Iris pigment epithelial cell (primary cell): Measurements from ENCODE around the gene SH3BP5L.
"Not testable (repeated sequence)": the region's sequence is repeated elsewhere in the genome, so short reads cannot be mapped to it uniquely, and the experiment has no call there.

Experiments
- DNase-seq: peaks from one replicate; pipeline ENCODE4 v3.0.0-alpha.2; 2011; ENCODE audit warnings: low read depth

The SH3BP5L gene

DNA sequence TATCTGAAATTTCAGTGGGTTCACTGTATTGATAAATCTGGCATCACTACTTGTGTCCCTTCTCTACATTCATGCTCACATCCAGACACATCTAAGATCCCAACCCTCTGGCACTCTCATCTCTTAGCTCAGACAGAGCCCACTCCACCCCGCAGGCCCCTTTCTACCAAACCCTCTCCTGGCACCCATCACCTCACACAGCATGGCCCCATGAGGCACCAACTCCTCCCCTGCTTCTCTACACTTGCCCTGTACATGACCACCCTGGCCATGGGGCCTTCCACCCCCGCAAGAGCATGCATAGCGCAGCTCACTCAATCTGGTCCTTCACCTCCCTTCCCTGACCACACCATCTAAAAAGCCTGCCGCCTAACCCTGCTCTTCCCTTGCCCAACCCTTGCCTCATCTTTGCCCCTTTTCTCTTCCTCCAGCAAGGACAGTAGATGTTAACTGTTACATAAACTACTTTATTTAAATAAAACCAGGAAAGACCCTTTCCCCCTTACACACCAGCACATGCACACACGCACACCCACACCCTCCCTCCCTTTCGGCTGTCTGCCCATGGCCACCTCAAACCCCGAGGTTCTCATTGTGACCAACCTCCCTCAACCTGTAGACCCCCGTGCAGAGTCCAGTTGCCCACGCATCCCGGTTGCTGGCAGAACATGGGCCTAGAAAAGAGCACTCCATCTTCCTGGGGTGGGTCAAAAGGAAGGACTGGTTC is 15.6 kb downstream of the SH3BP5L start:
- no peak for DNase-seq

DNA sequence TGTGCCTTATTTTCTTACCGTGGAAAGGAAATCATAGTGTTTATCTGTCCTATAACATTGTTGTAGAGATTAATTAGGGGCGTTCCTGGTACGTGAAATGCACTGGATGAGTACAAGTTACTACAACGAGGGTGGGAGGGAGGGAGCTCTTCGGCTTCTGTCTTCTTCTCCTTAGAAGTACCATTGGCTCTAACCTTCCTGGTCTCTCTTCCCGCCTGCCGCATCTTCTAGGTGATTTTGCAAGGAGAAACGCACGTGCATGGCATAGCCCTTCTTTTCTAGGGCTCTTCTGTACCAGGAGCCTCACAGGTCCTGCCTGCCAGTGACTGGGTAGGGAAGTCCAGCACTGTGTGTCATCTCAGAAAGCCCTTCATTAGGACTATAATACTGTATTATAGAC is 16.8 kb downstream of the SH3BP5L start:
- no peak for DNase-seq

DNA sequence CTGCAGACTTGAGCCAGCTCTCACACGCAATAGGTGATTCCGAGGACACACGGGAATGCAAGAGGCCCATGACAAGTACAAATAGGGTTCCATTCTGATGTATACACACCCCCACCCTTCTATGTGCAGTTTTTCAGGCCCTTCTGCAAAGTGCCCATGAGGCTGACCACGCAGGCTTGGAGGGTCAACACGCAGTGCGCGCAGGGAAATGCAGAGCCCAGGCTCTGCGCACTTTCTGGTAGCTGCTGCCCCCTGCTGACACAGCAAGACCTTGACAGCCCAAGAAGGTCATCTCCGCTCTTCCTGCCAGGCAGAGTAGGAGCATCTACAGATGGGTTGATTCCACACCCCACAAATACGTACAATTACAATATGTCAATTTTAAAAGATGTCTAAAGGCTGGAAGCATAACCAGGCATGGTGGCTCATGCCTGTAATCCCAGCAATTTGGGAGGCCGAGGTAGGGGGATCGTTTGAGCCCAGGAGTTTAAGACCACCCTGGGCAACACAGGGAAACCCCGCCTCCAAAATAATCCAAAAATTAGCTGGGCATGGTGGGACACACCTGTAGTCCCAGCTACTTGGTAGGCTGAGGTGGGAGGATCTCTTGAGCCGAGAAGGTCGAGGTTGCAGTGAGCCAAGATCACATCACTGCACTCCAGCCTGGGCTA is 18.5 kb downstream of the SH3BP5L start:
- peak; percentile 34 for DNase-seq

DNA sequence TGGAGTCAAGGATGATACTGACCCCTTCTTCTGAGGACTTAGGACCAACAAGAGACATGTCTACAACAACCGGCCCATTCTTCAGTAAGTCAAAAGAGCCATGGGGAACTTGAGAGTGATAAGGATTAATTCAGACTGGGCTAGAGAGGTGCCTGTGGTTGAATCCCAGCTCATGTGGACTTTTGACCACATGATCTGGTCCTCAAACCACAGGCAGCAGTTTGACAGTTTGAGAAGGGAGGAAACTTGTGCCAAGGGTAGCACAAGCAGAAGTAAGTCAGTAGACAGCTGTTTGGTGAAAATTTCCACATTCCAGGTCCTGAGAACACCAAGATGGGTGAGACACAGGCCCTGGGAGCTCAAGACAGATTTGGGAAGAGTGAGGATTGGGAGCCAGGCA is 19.8 kb downstream of the SH3BP5L start:
- no peak for DNase-seq

DNA sequence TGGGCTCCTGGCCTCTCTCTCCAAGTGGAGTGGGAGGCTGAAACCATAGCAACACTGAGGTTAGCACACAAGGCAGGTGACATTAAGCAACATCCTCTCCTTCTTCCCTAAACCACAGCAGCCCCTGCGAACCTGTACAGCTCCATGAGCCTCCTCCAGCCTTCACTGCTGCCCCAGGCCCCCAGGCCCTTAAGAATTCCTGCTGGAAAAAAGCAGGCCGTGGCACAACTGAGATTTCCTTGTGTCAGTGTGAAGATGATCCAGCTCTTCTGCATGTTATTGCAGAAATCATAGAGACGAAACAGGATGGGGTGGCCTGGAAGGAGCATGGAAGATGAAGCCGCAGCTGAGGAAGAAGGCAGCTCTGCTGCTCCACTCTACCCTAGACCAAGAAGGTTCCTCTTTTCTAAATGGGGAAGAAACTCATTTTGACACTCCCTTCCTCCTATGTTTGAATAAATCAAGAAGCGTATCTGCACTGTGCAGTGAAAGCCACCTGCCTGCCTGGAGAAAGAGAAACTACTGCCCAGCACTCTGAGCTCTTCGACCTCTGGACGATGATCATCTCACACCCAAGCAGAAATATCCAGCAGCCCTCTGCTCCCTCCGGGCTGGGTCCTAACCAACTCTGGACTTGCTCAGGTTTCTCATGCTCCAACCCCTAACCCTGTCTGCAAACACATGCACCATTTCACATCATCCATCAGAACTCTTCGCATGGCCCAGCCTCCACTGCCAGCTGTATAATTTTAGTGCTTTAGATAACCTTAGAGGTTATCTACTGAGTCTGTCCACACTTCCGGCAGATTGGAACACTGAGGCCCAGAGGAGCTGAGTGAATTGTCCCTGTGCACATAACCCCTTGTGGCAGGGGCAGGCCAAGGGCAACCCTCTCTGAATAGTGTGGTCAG is 20.7 kb downstream of the SH3BP5L start:
- no peak for DNase-seq

DNA sequence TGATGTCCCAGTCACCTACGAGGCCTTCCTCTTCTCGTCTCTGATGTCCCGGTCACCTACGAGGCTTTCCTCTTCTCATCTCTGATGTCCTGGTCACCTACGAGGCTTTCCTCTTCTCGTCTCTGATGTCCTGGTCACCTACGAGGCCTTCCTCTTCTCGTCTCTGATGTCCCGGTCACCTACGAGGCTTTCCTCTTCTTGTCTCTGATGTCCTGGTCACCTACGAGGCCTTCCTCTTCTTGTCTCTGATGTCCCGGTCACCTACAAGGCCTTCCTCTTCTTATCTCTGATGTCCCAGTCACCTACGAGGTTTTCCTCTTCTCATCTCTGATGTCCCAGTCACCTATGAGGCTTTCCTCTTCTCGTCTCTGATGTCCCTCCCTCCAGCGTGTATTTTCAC is 22.2 kb downstream of the SH3BP5L start:
- not testable (repeated sequence) for DNase-seq

DNA sequence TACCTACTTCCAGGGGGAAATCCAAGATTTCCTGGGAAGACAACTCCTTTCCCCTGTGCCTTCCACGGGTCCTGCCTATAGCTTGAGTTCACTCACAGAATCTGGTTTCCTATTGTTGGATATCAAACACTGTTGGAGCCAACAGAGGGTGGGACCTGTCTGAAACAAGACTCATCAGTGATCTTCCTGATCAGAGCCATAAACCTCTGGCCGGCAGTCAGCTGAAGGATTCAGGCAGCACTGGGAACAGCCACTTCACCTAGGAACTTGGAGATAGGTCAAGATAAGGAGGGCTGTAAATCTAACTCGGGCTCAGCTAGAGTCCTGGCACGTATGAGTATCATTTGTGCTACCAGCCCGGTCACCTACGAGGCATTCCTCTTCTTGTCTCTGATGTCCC is 23.3 kb downstream of the SH3BP5L start:
- no peak for DNase-seq

DNA sequence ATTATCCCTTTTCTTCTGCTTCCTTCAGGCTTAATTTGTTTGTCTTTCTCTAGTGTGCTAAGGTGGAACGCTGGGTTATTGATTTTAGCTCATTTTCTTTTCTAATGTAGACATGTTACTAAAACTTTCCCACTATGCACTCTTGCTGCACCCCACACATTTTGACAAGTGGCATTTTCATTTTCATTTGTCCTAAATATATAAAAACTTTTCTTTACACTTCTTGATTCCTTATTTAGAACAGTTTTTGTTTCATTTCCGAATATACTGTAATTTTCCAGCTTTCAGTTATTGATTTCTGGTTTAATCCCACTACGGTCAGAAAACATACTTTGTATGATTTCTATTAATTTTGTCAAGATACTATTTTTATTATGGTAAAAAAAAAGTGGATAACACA is 25.3 kb downstream of the SH3BP5L start:
- DNase-seq = no peak

DNA sequence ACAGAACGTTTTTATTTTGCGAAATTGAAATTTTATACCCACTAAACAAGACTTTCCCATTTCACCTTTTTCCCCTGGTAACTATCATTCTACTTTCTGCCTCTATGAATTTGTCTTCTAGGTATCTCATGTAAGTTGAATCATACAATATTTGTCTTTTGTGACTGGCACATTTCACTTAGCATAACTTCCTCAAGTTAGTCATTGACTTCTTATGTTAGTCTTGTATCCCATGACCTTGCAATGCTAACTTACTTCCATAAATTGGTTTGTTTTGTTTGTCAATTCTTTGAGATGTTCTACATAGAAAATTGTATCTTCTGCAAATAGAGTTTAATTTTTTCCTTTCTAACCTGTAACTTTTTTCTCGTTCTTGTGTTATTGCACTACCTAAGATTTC is 26.9 kb downstream of the SH3BP5L start:
- DNase-seq = no peak

DNA sequence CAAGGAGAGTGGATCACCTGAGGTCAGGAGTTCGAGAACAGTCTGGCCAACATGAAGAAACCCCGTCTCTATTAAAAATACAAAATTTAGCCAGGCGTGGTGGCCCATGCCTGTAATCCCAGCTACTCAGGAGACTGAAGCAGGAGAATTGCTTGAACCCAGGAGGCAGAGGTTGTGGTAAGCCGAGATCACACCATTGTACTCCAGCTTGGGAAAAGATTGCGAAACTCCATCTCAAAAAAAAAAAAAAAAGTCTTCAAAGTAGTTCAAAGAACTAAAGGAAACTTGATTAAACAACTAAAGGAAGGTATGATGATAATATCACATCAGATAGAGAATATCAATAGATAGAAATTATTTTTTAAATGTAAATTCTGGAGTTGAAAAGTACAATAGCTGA is 31.1 kb downstream of the SH3BP5L start:
- DNase-seq = not testable (repeated sequence)

DNA sequence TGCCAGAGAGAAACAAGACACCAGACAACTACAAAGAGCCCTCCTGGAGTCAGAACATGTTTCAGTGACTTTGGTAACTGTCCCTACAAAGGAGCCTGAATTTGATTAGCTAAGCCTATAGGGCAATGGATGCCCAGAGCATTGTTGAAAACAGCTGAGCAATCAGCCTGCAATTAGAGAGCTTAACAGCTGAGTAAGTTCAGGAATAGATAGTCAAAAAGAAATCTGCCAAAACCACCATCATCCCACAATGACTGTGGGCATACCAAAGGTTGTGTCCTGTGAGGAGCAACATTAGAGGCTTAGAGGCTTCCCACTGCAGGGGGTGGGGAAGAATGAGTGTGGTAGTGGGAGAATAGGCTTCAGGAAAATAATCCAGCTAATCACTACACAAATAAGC is 32.1 kb downstream of the SH3BP5L start:
- no peak for DNase-seq

DNA sequence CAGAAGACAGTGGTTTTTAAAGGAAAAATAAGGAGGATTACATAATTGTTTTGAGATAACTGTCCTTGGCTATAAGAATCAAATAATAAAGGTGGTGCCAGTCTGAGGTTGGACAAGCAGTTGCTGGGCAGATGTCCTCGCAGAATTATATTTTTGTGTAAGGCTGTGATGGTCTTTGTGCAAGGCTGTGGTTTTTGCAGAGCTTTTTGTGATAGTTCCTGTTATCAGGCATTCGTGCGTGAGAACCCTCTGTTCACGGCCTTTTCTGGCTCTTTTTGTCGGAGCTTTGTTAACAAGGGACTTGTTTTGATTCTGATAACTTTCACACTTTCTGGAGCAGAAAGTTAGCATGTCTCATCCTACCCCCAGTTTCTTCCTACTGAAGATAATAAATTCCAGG is 33.4 kb downstream of the SH3BP5L start:
- no peak for DNase-seq

DNA sequence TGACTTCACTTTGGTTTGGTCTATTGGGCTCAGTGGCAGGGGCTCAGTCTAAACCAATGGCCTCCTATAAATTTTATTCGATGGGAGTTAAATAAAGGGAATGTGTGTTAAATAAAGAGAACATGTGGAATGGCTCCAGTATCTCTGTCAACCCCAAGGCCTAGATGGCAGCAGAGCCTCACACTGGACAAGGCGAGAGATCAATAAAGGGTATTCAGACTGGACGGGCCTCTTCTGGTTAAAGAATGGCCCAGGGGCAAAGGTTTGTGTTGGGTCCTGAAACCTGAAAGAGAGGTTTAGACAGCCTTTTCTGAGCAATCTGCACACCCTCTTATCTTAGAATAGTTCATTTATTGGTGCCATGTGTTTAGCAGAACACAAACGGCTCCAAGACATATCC is 34.7 kb downstream of the SH3BP5L start:
- DNase-seq = no peak

DNA sequence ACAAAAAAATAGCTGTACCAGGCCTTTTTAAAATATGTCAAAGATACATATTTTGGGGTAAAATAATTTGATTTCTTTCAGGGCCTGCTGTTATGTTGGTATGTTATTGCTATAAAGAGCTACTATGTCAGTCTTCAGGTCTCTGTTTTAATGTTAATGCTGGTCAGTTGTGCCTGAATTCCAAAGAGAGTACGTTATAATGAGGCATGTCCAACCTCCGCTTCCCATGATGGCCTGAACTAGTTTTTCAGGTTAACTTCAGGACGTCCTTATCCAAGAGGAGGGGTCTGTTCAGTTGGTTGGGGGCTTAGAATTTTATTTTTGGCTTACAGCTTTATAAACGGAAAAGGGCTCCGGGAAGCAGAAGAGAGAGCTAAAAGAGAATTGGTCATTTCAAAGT is 35.3 kb downstream of the SH3BP5L start:
- DNase-seq = no peak

DNA sequence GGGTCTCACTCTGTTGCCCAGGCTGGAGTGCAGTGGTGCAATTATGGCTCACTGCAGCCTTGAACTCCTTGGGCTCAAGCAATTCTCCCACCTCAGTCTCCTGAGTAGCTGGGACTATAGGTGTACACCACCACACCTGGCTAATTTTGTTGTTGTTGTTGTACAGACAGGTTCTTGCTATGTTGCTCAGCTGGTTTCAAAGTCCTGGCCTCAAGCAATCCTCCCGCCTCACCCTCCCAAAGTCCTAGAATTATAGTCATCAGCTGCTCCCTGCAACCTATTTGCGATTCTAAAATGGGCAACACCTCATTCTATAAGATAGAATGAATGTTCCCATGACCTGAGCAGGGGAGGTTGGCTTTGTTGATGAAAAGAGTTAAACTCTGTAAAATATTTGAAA is 36.4 kb downstream of the SH3BP5L start:
- DNase-seq = not testable (repeated sequence)

DNA sequence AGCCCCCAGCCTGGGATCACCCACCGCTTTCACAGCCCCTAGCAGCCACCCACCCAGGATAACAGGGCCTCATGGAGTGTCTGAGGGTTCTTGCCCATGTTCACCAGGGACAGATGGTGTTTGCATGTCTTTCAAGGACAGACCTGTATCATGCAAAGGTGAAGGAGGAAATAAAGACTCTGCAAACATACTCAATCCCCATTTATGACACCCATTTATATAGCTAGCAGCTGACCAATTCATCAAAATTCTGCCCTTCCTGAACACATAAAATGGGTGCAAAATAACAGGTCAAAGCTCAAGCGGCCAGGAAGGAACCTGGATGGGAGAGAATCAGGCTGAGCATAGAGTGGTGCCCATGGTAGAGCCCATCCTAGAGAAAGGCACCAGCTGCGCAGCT is 37.4 kb downstream of the SH3BP5L start:
- DNase-seq = no peak

DNA sequence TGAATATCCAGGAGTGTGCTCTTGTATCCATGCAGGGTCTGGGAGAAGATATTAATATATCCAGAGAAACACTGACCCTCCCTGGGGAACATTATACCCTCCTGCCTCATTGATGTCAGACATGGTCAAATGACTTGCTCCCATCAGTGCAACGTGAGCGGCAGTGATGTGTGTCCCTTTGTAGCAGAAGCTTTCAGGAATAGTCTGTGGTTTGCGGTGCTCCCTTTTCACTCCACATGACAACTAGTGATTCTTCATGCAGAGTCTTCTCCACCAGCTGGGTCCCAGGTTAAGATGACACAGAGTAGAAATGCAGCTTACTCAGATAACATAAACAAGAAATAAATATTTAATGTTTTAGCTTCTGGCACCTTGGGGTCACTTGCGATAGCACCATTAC is 38.3 kb downstream of the SH3BP5L start:
- DNase-seq = no peak

DNA sequence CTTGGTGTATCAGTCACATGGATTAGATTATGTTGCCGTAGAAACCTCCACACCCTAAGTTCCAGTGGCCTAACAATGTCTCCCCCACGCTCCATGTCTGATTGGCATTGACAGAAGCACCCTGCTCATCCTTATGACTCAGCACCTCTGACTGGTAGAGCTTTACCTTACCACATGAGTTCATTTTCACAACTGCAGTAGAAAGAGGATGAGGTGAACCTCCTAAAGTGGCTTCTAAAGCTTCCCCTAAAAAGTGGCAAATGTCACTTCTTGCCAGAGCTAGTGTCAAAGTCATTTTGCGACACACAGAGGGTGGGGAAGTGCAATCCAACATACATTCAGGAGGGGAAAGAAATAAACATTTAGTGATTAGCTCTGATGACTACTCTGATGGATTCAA is 39.6 kb downstream of the SH3BP5L start:
- no peak for DNase-seq

DNA sequence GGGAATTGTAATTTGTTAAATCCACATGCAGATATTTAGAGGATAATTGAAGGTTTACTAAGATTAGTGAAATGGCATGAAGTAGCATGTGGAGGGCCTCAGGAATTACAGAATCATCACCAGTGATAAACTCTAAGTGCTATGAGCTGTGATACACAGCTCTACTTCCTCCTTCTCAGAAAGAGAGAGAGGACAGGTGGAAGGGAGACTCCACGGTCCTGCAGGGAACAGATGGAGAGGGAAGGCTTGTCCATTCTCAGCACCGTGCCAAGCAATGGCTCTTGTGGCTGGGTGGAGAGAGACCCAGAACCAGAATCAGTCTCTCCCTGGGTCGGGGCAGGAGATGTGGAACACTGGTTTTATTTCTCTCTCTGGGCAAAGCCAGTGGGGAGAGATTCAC is 42.3 kb downstream of the SH3BP5L start:
- DNase-seq = no peak

DNA sequence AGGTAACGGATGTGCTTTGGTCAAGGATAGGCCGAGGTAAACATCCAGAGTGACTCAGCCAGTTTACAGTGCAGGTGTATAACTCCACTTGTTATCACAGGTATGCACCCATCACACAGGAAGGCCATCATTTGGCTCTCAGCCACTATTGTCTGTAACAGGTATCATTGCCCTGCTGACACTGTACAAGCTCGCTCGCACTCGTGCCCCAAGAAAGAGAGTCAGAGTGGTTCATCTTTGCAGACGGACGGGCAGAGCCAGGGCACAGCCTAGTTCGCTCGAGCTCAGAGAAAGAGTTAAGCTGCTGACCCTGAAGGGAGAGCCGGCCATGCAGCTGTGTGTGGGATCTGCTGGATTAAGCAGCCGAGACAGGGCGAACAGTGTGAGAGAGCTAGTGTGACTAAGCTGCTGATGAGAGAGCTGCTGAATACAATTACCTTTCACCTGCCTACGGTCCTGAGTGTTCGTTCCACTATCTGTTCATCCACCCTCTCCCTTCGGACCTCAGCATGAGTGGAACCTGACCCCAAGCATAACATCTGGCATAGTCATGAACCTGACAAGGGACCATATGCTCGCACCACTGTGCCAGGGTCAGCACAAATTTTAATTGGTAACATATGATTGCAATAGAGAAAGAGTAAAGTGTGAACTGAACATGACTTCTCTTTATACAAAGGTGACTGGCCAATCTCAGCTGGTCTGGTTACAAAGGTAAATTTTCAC is 43.1 kb downstream of the SH3BP5L start:
- no peak for DNase-seq

DNA sequence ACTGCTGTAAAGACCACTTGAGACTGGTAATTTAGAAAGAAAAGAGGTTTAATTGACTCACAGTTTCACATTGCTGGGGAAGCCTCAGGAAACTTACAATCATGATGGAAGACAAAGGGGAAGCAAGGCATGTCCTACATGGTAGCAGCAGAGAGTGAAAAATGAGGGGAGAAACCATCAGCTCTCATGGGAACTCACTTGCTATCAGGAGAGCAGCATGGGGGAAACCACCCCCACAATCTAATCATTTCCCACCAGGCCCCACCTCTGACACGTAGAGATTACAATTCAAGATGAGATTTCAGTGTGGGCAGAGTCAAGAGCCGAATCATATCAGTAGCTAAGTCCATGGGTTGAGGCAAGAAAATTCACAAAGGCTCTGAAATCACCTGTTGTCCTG is 46.4 kb downstream of the SH3BP5L start:
- no peak for DNase-seq

DNA sequence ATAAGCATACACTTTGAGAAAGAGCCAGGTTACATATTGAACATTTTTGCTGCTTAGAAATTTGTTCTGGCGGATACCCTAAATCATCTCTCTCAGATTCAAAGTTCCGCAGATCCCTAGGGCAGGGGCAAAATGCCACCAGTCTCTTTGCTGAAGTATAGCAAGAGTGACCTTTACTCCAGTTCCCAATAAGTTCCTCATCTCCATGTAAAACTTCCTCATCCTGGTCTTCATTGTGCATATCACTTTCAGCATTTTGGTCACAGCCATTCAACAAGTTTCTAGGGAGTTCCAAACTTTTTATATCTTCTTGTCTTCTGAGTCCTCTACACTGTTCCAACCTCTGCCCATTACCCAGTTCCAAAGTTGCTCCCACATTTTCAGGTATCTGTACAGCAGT is 46.8 kb downstream of the SH3BP5L start:
- DNase-seq = no peak
